Skeletal muscle satellite cell (primary cell): Measurements from ENCODE around the gene CNTN4.
"Not testable (repeated sequence)": the region's sequence is repeated elsewhere in the genome, so short reads cannot be mapped to it uniquely, and the experiment has no call there.

ENCODE experiments used
- H3K27me3 ChIP-seq: 2 replicates; pipeline ENCODE4 v1.7.0; 2013; ENCODE audit warnings: low read length; ENCODE audit not compliant: control insufficient read depth, insufficient read depth
- H3K36me3 ChIP-seq: 2 replicates; pipeline ENCODE4 v1.7.0; 2013; ENCODE audit warnings: mild to moderate bottlenecking, control low read depth, low read length; ENCODE audit not compliant: insufficient read depth
- H3K4me1 ChIP-seq: 2 replicates; pipeline ENCODE4 v1.7.0; 2013; ENCODE audit warnings: low read length; ENCODE audit not compliant: control insufficient read depth, insufficient read depth
- H3K4me2 ChIP-seq: 2 replicates; pipeline ENCODE4 v1.7.0; 2013; ENCODE audit warnings: mild to moderate bottlenecking, low read length
- H3K4me3 ChIP-seq: 2 replicates; pipeline ENCODE4 v1.7.0; 2013; ENCODE audit warnings: low read length
- H3K9ac ChIP-seq: 2 replicates; pipeline ENCODE4 v1.7.0; 2013; ENCODE audit warnings: mild to moderate bottlenecking, low read depth, low read length, moderate library complexity
- H3K9me3 ChIP-seq: replicated peaks from 2 replicates; pipeline ENCODE4 v1.7.0; 2013; ENCODE audit warnings: mild to moderate bottlenecking, control low read depth, low read length

CNTN4 gene

GRCh38 chr3:2898591-2899353 is 800.1 kb downstream of the CNTN4 start:
- Histone ChIP-seq H3K4me1 (no peaks in the 10 kb centered on the region), H3K9ac (no peak overlapping the region), H3K27me3 (no peaks in the 10 kb centered on the region), H3K9me3 (no peaks in the 10 kb centered on the region), H3K4me2 (no peak overlapping the region), H3K36me3 (no peaks in the 10 kb centered on the region), H3K4me3 (no peak overlapping the region)

DNA sequence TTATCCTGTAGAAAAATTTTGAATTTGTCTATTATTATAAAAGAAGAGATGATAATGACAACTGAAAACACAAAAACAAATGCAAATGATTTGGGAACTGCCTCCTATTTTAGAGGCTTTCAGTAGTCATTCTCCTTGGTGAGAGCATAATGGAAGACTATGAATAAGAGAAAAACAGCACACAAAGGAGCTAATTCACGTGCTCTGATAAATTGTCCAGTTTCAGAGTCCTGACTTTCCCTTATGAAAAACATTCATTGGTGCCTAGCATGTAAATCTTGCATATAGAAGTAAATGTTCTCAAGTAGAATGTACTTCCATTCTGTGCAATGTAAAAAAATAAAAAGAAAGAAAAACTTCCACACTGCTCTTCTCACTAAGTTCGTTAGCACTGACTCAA is 805.4 kb downstream of the CNTN4 start:
- no peaks in the 10 kb centered on the region for H3K4me1 ChIP-seq
- peaks cover 2% of the 10 kb centered on the region for H3K9me3 ChIP-seq
- H3K36me3 ChIP-seq: no peaks in the 10 kb centered on the region
- no peak overlapping the region for H3K9ac ChIP-seq
- H3K4me3 ChIP-seq: no peak overlapping the region
- no peak overlapping the region for H3K4me2 ChIP-seq
- no peaks in the 10 kb centered on the region for H3K27me3 ChIP-seq

DNA sequence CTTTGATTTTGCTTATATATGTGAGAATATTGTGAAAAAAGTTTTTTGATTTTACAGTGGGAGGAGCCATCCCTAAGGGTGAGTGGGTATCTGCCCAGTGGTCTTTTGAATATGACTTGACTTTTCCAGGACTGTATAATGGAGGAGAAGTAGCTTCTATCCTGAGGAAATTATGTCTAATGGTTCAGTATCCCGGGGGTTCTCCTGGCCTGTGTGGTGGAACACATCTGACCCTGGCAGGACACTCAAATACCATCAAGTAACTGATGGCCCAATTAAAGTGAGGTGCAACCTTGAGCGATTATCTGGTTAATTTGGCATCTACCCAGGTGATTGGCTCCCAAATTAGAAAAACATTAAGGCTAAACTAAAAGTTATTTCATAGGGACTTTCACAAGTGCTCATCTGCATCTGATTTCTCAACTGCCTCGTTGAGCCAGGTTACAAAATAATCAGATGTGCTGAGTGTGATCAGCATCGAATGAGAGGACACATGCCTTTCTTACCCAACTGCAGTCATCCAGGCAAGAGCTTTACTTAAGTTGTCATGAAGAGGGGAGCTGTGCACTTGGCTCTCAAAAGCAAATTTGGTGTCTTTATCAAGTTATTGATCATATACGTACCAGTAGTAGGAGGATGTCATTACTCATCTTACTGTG is 810.2 kb downstream of the CNTN4 start:
- peaks cover 3% of the 10 kb centered on the region for H3K9me3 ChIP-seq
- no peak overlapping the region for H3K4me3 ChIP-seq
- no peaks in the 10 kb centered on the region for H3K27me3 ChIP-seq
- no peak overlapping the region for H3K4me2 ChIP-seq
- H3K9ac ChIP-seq: no peak overlapping the region
- no peaks in the 10 kb centered on the region for H3K36me3 ChIP-seq
- H3K4me1 ChIP-seq: no peaks in the 10 kb centered on the region

- no peaks in the 10 kb centered on the region for H3K36me3 ChIP-seq
Measured at GRCh38 chr3:2910997-2911396, 812.3 kb downstream of the CNTN4 start.

GRCh38 chr3:2915826-2916225 is 817.2 kb downstream of the CNTN4 start:
- Histone ChIP-seq H3K4me3 (no peak overlapping the region), H3K36me3 (no peaks in the 10 kb centered on the region), H3K9ac (no peak overlapping the region), H3K9me3 (peaks cover 5% of the 10 kb centered on the region), H3K4me1 (no peaks in the 10 kb centered on the region), H3K4me2 (no peak overlapping the region), H3K27me3 (no peaks in the 10 kb centered on the region)

More at GRCh38 chr3:2910997-2911396, 812.3 kb downstream of the CNTN4 start:
- Histone ChIP-seq H3K4me1 (no peaks in the 10 kb centered on the region), H3K4me2 (no peak overlapping the region), H3K9ac (no peak overlapping the region), H3K9me3 (peaks cover 3% of the 10 kb centered on the region), H3K27me3 (no peaks in the 10 kb centered on the region), H3K4me3 (no peak overlapping the region)

DNA sequence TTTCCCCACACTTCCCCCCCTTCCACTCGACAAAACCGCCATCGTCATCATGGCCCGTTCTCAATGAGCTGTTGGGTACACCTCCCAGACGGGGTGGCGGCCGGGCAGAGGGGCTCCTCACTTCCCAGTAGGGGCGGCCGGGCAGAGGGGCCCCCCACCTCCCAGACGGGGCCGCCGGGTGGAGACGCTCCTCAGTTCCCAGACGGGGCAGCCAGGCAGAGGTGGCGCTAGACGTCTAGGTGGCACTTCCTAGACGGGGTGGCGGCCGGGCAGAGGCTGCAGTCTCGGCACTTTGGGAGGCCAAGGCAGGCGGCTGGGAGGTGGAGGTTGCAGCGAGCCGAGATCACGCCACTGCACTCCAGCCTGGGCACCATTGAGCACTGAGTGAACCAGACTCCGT is 818.0 kb downstream of the CNTN4 start:
- not testable (repeated sequence) for H3K27me3 ChIP-seq

GRCh38 chr3:2920103-2920502 is 821.4 kb downstream of the CNTN4 start:
- no peaks in the 10 kb centered on the region for H3K4me1 ChIP-seq
- no peak overlapping the region for H3K4me2 ChIP-seq
- no peaks in the 10 kb centered on the region for H3K36me3 ChIP-seq
- H3K9me3 ChIP-seq: peaks cover 5% of the 10 kb centered on the region
- H3K27me3 ChIP-seq: no peaks in the 10 kb centered on the region
- H3K9ac ChIP-seq: no peak overlapping the region
- no peak overlapping the region for H3K4me3 ChIP-seq

More for the DNA sequence above, 818.0 kb downstream of the CNTN4 start:
- not testable (repeated sequence) for H3K4me2 ChIP-seq, H3K36me3 ChIP-seq, H3K9me3 ChIP-seq, H3K9ac ChIP-seq, H3K4me3 ChIP-seq, H3K4me1 ChIP-seq

DNA sequence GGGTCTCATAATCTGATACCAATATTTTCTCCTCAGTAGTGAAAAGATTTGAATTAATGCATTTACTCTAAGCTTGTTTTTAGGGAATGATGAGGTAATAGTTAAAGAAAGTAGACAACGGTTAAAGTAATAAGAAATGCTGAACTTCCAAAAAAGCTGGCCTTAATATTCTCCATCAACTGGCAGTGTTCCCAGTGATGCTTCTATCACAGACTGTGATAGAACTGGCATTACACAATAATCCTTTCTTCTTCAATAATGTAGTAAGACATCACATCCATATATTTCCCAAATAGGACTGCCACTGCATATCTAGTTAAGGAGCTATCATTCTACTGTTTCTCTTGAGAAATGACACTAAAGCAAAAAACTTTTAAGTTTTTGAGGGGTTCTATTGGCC is 822.8 kb downstream of the CNTN4 start:
- Histone ChIP-seq H3K4me1 (no peaks in the 10 kb centered on the region), H3K36me3 (no peaks in the 10 kb centered on the region), H3K4me2 (no peak overlapping the region), H3K4me3 (no peak overlapping the region), H3K9me3 (peaks cover 5% of the 10 kb centered on the region), H3K27me3 (no peaks in the 10 kb centered on the region), H3K9ac (no peak overlapping the region)

GRCh38 chr3:2921903-2922302 is 823.2 kb downstream of the CNTN4 start:
- Histone ChIP-seq H3K4me1 (no peaks in the 10 kb centered on the region), H3K9me3 (peaks cover 5% of the 10 kb centered on the region), H3K4me2 (no peak overlapping the region), H3K4me3 (no peak overlapping the region), H3K9ac (no peak overlapping the region), H3K27me3 (no peaks in the 10 kb centered on the region), H3K36me3 (no peaks in the 10 kb centered on the region)

DNA sequence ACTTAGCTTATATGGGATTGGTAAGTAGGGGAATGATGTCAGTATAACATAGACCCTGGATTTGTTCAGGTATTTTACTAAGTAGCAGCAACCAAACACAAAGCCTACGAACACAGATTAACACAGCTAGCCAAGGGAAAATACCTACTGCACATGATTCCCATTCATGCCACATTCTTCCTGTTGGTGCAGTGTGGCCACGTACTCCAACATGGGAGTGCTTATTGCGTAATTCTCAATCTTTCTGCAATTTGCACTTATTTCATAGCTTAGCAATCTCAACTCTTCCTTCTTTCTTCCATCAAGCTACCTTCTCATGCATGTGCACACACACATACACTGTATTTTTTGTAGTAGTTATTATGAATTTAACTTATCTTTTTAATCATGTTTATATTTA is 824.7 kb downstream of the CNTN4 start:
- H3K9ac ChIP-seq: no peak overlapping the region
- no peaks in the 10 kb centered on the region for H3K4me1 ChIP-seq
- no peak overlapping the region for H3K4me2 ChIP-seq
- H3K36me3 ChIP-seq: no peaks in the 10 kb centered on the region
- no peaks in the 10 kb centered on the region for H3K9me3 ChIP-seq
- no peaks in the 10 kb centered on the region for H3K27me3 ChIP-seq
- H3K4me3 ChIP-seq: no peak overlapping the region

- Histone ChIP-seq H3K36me3 (no peaks in the 10 kb centered on the region), H3K4me1 (no peaks in the 10 kb centered on the region), H3K4me3 (no peak overlapping the region), H3K9me3 (peaks cover 5% of the 10 kb centered on the region), H3K27me3 (no peaks in the 10 kb centered on the region), H3K9ac (no peak overlapping the region), H3K4me2 (no peak overlapping the region)
Measured at GRCh38 chr3:2927259-2927658, 828.6 kb downstream of the CNTN4 start.

- no peak overlapping the region for H3K4me2 ChIP-seq
- H3K36me3 ChIP-seq: no peaks in the 10 kb centered on the region
- no peaks in the 10 kb centered on the region for H3K4me1 ChIP-seq
- H3K4me3 ChIP-seq: no peak overlapping the region
- no peaks in the 10 kb centered on the region for H3K27me3 ChIP-seq
- peaks cover 12% of the 10 kb centered on the region for H3K9me3 ChIP-seq
- no peak overlapping the region for H3K9ac ChIP-seq
Measured at GRCh38 chr3:2929574-2929973, 830.9 kb downstream of the CNTN4 start.
